Testis (tissue), 2 donors: ENCODE results near the gene NXPH2.

ENCODE experiments used
- POLR2A ChIP-seq: fragments of 450-650 bp; IDR thresholded peaks from one replicate; pipeline ENCODE4 v1.6.1; 2017; ENCODE audit warnings: antibody characterized with exemption, mild to moderate bottlenecking, moderate library complexity
- TF ChIP-seq, protein P1 (sequence below), 3 experiments: fragments of 450-650 bp in 2 of 3; fragments of 200-600 bp in 1 of 3; sonication (generic) in 1 of 3; IDR thresholded peaks; one replicate each; pipeline ENCODE4 v1.5.1; 2016 to 2019; ENCODE audit warnings: antibody characterized with exemption in 3 of 3, mild to moderate bottlenecking in 2 of 3, moderate library complexity in 1 of 3

GRCh38 chr2:138712212-138712979, 67.8 kb downstream of the NXPH2 start:
- TF ChIP-seq, protein P1, sequence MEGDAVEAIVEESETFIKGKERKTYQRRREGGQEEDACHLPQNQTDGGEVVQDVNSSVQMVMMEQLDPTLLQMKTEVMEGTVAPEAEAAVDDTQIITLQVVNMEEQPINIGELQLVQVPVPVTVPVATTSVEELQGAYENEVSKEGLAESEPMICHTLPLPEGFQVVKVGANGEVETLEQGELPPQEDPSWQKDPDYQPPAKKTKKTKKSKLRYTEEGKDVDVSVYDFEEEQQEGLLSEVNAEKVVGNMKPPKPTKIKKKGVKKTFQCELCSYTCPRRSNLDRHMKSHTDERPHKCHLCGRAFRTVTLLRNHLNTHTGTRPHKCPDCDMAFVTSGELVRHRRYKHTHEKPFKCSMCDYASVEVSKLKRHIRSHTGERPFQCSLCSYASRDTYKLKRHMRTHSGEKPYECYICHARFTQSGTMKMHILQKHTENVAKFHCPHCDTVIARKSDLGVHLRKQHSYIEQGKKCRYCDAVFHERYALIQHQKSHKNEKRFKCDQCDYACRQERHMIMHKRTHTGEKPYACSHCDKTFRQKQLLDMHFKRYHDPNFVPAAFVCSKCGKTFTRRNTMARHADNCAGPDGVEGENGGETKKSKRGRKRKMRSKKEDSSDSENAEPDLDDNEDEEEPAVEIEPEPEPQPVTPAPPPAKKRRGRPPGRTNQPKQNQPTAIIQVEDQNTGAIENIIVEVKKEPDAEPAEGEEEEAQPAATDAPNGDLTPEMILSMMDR (IDR thresholded peaks at IDR 0.05), result no peak
- TF ChIP-seq POLR2A, result no peak
